Stimulated activated CD4-positive, alpha-beta T cell treated with anti-CD3 and anti-CD28 coated beads, TNF-alpha, amount 100 ng/mL, for 48 hours (primary cell): ENCODE results near the gene CTIF.
"Not testable (repeated sequence)": the region's sequence is repeated elsewhere in the genome, so short reads cannot be mapped to it uniquely, and the experiment has no call there.

Source experiments
- DNase-seq, 3 donors: peaks; one replicate each; pipeline ENCODE4 v3.0.0-alpha.2; 2020; ENCODE audit warnings: low read depth in 3 of 3

CTIF gene

DNA sequence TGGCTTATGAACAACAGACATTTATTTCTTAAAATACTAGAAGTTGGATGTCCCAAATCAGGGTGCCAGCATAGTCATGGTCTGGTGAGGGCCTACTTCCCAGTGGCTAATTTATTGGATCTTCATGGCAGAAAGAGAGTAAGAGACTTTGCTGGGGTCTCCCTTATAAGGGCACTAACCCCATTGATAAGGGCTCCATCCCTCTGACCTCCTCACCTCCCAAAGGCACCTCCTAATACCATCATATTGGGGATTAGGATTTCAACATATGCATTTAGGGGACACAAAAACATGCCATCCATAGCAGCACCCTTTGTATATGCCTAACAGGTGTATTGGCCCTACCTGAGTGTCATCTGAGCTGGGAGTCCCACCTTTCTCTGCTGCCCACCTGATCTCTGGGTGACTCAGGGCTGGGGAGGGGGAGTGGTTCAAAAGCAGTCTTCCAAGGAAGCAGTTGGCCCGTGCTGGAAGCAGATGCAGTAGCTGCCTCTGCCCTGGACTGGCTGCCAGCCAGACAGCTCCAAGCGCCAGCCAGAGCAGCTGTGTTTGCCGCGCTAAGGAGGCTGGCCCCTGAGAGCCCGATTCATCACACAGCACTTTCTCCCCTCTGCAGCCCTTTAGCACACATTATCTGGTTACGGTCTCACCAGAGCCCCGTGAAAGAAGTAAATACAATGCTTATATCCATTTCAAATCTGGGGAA, 327.4 kb downstream of the CTIF start:
- DNase-seq: no peak

DNA sequence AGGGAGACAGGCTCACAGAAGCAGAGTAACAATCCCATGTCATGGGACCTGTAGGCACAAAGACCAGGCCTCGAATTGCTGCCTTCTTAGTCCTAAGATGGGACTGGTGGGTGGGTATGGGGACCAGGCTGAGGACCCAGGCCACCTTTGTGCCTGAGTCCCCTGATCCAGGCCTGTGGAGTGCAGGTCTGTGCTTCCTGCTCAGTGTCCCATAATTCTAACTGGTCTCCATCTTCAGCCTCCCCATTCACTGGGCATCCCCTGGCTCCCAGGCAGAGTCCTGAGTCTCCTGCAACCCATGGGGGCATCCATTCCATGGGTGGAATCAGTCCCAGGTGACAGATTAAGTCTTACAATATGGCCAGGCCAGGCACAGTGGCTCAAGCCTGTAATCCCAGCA, 328.0 kb downstream of the CTIF start:
- no peak for DNase-seq

DNA sequence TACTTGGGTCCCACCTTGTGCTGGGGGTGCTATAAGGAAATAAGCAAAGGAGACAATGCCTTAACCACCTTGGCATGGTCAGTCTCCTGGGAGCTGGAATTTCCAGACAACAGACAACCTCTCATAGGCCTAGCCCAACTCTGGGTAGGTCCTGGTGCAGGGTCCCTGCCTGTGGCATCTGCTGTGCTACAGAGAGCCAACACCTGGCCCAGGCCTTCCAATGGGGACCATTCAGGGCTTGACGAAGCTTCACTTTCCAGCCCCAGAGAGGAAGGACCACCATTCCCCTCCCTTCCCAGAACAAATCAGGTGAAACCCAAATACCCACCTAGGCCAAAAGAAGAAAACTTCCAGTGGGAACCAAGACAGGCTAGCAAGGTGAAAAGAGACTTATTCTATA, 329.1 kb downstream of the CTIF start:
- no peak for DNase-seq

DNA sequence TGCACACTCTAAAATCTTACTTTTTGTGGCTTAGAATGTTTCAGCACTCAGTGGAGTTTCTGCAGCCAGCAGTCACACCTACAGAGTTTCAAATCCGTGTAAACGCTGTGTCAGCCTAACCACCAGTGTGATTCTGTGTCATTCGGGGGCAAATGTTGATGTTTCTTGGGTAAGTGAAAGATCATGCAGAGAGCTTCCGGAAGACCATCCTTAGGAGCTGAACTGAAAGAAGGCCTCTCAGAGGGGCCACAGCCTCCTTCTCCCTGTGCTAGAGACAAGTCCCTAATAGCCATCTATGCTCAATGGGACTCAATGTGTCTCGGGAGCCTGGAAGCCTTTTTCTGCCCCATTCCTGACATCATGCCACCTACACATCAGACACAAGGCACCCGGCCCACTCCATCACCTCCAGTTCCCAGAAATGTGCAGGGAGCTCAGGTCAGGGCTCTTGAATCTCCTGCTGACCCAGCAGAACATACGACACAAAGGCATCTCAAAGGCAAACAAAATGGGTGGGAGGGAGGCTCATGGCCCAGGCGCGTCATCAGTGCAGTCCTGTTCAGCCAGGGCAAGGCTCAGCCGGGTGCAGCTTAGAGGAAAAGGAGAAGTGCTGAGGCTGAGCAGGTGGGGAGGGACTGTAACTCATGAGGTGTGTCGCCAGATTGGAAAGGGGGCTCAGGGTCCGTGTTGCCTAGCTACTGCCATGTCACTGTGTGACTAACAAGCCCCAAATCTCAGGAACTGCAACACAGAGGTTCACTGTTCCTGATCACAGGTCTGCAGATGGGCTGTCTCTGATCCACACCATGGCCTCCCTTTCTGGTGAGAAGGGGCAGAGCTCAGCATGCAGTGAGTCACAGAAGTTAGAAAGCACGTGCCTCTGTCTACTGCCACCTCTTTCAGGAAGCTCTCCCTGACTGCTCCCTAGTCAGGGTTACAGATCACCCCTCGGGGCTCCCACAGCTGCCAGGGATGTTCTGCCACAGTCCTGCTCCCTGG, 329.9 kb downstream of the CTIF start:
- DNase-seq: peak; percentile 50 to 60 (median 55)

DNA sequence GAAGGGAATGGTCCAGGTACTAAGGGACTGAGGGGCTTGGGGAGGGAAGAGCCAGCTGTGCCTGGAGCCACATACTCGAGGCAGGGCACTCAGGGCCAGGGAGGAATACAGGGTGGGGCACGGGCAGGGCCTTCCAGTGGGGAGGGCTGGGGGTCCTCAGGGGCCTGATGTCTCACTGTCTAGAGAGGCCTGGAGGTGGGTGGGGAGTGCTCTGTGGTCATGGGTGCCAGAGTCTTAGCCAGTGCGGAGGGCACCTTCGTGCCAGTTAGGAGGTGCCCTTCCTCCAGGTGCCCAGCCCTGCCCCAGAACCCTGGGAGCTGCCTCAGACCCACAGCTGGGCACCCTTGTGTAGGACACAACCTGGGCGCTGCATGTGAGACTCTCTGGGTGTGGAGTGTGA, 330.8 kb downstream of the CTIF start:
- DNase-seq: no peak

DNA sequence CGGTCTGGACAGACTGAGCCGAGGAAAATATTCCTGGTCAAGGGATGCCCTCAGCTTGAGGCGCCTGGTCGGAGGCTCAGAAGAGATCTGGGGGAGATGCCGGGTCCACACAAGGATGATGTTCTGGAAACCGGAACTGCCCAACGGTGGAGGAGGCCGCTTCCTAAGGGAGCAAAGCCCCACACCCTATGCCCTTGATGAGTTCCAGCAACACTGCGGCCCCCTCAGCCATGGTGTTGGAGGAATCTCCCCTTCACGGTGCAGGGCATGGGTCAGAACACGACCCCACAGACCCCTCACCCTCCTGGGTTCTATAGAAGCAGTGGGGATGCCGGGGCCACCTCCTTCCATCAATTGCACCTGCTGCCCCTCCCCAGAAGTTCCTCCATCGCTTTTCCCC, 332.1 kb downstream of the CTIF start:
- DNase-seq: not testable (repeated sequence)

DNA sequence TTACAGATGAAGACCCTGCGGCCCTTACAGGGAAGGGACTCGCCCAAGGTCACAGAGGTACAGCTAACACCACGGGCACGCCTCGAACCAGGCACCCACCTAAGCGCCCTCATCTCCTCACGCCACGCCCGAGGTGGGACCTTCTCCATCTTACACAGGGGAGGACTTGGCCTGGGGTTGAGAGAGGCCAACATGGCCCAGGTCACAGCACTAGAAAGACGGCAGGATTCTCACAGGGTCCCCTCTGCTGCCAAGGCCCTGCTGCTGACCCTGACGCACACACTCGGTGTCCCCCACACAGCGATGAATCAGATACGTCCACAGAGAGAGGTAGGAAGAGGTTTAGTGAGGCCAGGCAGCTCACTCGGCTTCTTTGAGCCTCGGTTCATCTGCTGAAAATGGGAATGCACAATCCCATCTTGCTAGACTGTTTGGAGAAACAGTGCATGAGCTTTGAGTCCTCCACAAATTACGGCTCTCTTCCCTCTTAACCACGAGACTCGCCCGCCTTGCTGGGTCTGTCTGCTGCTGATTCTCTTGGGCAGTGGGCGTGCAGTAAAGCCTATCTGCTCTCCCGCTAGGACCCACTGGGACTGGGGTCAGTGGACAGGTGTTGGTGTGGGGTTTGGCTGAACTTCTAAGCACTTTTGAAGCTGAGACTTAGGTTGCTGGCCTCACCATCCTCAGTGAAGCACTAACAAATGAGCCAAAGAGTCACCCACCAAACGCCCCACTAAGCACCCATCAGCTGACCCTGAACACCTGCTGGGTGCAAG, 332.7 kb downstream of the CTIF start:
- no peak for DNase-seq

DNA sequence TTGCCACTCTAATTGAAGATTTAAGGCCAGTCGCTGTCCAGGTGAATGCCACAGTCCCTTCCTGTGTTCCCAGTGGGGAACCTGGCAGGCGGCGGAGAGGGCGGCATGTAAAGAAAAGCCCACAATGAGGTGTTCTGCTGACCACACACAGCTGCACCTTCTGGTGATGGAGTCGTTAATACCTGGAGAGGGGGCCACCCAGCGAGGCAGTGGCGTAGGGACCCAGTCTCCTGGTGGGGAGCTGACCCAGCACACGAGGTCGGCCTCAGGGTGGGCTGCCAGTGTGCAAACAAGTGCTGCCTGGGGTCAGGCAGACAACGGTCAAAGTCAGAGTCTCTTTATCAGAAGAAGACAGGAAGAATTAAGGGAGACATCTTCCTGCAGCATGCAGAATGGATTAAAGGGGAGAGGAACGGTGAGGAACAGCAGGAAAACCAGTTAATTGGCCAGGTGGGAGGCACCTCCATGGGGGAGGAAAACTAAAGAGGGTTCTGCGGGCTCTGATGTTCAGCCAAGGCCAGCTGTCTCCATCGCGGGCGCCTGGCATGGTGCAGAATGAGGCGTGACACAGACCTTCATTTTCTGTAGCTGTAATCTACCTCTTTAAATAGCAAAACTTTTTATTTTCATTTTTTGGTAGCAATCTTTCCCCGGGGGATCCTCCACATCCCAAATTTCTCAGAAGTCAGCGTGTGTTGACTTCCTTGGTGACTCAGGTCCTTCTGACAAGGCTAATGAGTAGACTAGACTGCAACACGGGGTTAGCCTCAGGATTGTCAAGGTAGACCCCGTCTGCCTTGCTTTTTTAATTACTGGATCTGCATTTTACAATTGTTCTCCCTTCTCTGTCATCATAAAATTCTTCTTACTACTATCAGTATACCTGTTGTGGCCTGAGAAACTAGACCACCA, 333.7 kb downstream of the CTIF start:
- DNase-seq: no peak

DNA sequence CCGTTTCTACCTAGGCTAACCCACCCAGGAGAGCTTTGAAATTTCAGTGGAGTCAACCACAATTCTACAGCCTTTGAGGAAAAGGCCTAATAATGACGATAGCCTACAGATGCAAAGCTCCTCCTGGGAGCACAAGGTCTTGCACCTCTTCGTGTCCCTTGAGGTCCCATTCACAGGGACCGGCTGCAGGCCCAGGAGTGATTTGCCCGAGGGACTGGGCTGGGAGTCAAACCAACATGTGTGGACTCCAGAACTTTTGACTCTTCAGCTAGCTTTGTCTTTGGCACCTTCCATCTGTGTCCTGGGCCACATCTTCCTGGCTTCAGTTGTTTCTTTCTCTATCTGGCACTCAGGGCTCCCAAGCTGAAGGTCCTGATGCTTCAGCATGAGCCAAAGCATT, 335.4 kb downstream of the CTIF start:
- DNase-seq: no peak

DNA sequence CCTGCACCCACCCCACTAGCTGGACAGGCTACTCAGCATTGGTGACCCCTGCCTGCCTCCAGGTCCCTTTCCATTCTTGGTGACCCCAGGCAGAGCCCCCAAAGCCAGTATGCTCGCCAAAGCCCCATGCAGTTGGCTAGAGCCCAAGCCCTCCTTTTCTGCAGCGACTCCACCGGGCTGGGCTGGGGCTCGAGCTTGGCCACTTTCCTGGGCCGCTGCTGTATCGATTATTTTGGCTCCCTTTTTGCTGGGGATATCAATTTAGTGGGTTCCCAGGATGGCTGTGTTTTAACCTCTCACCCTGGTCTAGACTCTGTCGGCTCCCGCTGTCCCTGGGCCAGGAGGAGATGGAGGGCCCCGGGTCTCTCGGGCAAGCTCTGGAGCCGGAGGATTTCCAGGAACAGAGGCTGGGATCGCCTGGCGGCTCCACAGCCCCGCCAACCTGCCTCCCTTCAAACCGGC, 335.9 kb downstream of the CTIF start:
- no peak for DNase-seq

DNA sequence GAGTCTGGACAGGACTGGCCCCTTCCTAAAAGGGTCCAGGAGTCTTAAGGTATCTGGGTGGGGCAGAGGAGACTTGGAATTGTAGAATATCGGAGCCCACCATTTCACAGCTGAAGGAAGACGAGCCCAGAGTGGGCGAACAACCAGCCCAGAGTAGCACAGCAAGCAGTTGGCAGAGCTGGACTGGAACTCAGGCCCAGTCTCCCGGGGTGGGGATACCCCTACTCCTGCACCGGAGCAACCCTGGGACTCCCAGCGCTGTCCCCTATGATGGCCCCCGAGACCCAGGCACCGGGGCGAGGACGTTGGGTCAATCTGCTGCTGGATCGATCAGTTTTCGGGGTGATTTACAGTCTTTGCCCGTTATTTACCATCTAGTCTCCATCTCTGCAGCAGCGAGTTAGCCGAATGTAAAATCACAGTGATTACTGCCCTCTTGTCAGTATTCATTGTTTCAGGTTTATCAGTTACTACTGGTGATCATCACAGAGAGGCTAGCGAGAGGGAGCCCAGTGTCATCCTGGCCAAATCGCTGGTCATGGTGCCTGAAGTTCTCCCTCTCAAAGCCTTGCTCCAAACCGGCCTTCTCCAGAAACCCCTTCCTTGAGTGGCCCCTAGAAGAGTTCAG, 336.6 kb downstream of the CTIF start:
- no peak for DNase-seq

DNA sequence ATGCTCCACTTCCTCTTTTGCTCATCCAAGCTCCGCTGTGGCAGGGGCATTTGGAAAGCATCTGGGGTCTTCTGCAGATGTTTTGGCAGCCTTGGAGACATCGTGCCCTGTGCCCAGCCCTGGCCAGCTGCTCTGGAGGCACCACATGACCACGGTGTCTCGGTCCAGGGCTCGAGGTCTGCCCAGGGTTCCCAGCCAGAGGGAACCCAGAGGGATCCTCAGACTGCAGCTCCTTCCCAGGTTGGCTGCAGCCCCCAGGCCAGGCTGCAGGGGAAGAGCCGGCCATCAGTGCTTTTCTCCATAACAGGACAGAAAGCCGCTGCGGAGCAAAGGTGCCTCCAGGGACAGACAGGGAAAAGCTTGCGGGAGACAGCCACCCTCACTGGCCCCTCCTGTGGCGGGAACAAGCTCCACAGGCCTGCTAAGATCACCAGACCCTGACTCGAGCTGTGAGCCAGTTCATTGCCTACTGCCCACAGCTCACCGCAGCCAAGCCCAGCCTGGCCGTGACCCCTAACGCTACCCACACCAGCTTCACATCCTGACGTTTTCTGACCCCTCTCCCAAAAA, 337.2 kb downstream of the CTIF start:
- DNase-seq: no peak

DNA sequence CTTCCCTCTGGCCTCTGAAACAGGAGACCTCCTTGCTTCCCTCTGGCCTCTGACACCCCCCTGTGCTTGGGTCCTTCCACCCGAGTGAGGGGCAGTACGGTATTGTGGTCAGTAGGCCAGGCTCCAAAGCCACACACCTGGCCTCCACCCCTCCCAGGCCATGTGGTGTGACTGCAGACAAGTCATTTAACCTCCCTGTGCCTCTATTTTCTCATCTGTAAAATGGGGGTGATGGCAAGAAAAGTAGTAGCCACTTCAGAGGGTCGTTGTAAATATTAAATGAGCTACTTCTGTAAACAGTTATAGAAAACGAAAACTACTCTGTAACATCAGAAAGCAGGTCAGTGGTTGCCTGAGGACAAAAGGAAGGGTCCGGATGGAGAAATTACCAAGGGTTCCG, 337.8 kb downstream of the CTIF start:
- no peak for DNase-seq

DNA sequence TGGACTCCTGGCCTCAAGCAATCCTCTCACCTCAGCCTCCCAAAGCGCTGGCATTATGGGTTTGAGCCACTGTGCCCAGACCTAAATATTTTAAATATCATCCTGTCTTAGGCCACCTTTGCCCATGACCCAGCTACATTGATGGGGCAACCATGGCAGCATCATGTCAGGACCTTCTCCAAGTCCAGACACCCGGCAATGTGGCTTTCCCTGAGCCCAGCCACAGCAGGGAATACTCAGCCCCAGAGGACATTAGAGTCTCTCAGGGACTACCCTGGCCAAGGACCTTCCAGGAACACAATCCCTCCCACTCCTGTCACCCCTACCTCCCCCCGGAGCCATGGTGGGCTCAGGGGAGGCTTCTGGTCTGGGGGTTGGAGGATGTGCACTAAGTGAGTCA, 339.1 kb downstream of the CTIF start:
- no peak for DNase-seq

DNA sequence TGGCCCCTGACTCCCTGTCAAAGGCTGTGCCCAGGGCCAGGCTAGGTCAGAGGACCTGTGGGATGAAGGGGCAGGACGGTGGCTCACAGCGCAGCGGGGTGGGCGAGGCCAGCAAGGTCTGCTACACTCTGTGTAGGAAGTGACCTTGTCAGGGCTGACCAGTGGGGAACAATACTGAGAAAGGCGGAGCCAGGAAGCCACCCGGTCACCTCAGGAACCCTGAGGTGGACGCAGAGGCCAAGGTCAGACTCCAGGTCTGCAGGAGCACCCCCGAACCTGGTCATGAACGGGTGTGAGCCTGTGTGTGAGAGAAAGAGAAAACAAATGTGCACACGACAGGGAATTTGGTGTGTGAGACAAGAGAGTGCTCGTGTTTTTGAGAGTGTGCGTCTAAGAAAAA, 339.6 kb downstream of the CTIF start:
- DNase-seq: no peak

DNA sequence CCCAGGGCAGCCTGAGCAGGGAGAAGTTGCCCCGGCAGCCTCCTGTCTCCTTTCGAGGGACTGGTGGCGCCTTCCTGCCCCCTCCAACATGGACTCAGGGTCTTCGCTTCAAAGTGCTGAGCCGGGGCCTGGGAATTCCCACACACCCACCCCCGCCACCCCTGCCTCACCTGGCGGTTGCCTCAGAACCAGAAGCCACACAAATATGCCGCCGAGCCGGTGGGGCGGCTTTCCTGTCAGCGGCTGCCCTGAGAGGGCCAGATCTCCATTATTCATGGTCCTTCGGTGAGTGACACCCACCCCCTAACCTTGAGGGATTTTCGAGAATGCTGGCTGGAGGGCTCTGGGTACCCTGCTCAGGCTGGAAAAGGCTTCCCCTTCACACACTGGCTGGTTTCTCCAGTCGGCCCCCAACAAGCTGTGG, 340.2 kb downstream of the CTIF start:
- DNase-seq: no peak

DNA sequence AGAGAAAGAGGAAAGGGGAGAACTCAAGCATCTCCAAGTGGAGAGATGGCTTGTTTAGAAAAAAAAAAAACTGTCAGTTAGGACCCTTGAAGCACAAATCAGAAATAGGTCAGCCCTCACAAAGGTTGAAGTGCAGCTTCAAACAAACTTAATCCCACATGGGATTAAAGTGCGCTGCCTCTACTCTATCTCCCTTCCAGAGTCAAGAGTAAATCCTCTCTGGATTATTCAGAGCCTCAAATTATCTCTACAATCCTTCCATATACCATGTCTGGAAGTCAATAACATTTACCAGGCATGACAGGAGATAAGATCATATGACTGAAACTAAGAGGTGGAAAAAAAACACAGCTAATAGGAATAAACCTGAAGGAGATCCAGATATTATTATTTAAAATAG, 342.1 kb downstream of the CTIF start:
- DNase-seq: no peak

DNA sequence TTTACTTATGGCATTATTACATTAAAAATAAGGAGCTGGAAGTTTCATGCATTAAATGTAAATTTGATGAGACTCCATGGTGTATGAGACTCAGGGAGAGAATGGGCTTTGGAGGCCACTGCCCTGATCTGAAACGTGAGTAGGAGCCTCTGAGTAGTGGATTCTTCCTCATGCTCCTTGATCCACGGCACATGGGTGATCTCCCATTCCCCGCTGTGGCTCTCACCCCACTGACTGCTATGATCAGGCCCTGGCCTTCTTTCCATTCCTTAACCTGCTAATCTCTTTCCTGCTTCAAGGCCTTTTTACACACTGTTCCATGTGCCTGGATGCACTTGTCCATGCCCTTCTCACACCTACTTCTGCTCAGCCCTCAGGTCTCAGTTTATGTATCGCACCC, 343.5 kb downstream of the CTIF start:
- DNase-seq: no peak

DNA sequence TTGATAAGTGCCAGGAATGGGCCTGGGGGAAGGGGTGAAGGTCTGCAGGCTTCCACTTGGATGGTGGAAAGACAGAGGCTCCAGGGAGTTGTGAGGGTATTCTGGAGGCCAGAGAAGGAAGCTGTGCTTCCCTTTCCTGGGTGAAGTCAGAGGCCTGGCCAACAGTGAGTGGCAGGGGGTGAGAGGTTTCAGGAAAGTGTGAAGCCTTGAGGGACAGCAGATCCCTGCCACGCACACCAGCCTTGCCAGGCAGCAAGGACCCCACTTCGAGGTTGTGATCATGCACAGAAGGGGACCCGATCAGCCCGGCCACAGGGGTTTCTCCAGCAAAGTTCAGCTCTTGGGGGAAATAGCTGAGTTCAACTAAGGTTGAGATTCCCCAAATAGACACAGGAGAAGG, 345.5 kb downstream of the CTIF start:
- DNase-seq: no peak

DNA sequence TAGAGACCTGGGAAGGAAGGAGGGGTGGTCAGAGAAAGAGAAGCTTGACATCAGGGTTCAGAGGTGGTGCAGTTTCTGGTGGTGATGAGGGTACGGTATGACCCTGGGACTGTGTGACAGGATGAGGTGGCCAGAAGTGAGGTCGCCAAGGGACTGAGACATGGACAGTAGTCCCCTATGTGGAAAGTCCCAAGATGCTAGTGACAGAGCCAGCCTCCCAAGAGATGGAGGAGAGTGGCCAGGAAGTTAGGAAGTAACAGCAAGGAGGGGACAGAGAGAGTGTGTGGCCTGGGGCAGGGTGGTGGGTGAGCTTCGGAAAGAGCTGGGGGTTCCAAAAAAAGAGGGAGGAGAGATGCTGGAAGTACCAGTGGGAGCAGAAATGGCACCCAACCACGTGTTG, 345.9 kb downstream of the CTIF start:
- no peak for DNase-seq
